NCI-H1105 treated with DMSO at 0.1 percent for 48 hours (cell line): ENCODE results near the gene PCDHB6.
"Not testable (repeated sequence)": the region's sequence is repeated elsewhere in the genome, so short reads cannot be mapped to it uniquely, and the experiment has no call there.

Source experiments
- DNase-seq: peaks from one replicate; lab custom pipeline; 2025; lab: John Stamatoyannopoulos, UW

PCDHB6 gene

DNA sequence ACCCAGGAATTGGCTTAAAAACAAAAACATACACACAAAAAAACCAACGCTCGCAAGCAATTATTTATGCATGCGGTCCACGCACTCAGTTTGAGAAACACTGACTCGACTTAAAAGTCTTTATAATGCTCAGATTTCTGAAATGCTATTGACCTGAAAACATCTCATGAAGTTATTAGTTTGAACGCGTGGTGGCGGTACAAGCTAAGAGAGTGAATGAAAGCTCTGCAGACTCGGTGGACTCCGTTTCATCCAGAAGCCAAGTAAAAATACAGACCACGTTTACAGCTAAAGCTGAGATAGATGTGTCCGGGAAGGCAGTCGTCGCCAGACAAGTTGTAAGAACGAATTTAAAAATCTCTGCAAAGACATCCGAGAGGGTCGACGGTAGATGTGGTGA, at the start of gene PCDHB6:
Gene PCDHB6 (plus strand): TSS at position 246 of the 400 bp plus-strand sequence. CDS start 201 bp downstream, outside the sequence.
- no peak for DNase-seq

DNA sequence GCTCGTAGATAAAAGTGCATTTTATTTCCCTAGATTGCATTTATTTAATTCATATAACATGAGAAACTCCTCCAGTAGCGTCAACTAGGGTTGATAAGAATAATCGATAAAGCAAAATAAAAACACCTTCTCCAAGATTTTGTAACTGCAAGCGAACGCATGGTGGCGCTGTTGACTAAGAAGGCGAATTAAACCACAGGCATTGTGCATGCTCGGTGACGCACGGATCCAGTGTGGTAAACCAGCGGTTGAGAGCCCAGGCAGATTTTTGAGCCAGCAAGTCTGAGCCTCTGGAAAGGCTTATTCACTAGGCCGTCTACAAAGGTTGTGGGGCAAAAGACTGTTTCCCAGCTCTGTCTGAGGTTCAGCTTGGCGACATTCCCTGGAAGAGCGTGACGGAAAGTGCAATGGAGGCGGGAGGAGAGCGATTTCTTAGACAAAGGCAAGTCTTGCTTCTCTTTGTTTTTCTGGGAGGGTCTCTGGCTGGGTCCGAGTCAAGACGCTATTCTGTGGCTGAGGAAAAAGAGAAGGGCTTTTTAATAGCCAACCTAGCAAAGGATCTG, 49.5 kb upstream of the PCDHB6 start, which contains the start of gene PCDHB3:
Gene PCDHB3 (plus strand): TSS at position 231 of the 563 bp plus-strand sequence. CDS start 177 bp downstream, at position 408.
- DNase-seq: no peak

GRCh38 chr5:141101059-141101458, 48.8 kb upstream of the PCDHB6 start:
- DNase-seq: no peak

GRCh38 chr5:141102070-141102469, 47.8 kb upstream of the PCDHB6 start:
- not testable (repeated sequence) for DNase-seq

- not testable (repeated sequence) for DNase-seq
These were observed 47.4 kb upstream of the PCDHB6 start for GRCh38 chr5:141102471-141102870.

DNA sequence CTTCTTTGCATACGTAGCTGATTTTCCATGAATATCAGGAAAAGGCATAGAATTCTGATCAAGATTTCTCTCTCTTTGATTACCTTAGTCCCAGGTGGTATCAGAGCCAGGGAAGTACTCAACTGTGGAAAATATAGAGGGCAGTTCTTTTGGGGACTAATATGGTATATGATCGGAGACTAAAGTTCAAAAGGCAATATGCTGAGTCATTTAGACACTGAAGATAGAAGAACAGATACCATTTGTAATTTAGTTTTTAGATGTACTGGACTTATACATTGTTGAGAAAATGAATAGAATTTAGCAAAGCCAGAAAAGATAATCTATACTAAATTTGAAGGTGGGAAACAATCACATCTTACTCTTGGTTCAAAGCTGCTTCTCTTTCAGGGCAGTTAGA, 44.5 kb upstream of the PCDHB6 start:
- no peak for DNase-seq

DNA sequence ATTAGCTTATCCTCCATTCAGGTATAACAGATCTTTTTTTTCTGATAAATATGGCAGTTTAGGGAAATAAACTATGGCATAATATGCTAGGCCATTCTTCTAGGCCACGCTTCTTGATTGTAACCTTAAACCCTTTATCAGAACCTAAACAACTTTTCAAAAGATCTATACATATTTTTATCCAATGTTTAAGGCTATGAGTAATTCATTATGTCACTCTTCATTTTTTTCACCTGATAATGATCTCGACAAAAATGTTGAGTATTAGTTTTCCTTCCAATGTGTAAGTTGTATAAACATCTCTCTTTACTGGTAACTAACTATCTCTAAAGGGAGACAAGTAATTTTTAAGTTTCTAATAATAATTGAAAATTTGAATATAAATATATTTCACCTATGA, 30.6 kb upstream of the PCDHB6 start:
- DNase-seq: no peak

- no peak for DNase-seq
These were observed 28.3 kb upstream of the PCDHB6 start, which contains the start of gene PCDHB4 for GRCh38 chr5:141121563-141121962. Gene PCDHB4, plus strand, starts transcription at chr5:141121818. Its CDS starts 181 bp downstream, at chr5:141121999.

GRCh38 chr5:141121985-141122384, 27.9 kb upstream of the PCDHB6 start:
- no peak for DNase-seq

DNA sequence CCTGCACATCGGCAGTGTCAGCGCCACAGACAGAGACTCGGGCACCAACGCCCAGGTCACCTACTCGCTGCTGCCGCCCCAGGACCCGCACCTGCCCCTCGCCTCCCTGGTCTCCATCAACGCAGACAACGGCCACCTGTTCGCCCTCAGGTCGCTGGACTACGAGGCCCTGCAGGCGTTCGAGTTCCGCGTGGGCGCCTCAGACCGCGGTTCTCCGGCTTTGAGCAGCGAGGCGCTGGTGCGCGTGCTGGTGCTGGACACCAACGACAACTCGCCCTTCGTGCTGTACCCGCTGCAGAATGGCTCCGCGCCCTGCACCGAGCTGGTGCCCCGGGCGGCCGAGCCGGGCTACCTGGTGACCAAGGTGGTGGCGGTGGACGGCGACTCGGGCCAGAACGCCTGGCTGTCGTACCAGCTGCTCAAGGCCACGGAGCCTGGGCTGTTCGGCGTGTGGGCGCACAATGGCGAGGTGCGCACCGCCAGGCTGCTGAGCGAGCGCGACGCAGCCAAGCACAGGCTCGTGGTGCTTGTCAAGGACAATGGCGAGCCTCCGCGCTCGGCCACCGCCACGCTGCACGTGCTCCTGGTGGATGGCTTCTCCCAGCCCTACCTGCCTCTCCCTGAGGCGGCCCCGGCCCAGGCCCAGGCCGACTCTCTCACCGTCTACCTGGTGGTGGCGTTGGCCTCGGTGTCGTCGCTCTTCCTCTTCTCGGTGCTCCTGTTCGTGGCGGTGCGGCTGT, 26.3 kb upstream of the PCDHB6 start:
- DNase-seq: not testable (repeated sequence)

- DNase-seq: no peak
These were observed 22.6 kb upstream of the PCDHB6 start for GRCh38 chr5:141127305-141127704.

DNA sequence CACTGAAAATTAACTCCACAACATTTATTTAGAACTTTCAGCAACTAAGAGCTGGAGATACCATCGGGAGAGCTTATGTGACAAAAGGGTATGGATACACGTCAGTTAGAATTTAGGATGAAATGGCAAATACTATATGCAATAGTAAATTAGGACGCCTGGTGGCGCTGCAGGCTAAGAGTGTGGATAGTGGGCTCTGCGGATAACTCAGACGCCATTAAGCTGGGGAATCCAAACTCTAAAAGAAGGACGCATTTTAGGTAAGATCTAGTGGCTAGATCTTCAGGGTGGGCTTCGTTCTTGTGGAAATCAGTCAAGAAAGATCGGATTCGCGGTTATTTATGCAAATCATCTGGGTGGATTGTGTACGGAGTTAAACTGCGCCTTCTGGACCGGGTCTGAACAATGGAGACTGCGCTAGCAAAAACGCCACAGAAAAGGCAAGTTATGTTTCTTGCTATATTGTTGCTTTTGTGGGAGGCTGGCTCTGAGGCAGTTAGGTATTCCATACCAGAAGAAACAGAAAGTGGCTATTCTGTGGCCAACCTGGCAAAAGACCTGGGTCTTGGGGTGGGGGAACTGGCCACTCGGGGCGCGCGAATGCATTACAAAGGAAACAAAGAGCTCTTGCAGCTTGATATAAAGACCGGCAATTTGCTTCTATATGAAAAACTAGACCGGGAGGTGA, 14.7 kb upstream of the PCDHB6 start, which contains the start of gene PCDHB5:
Gene PCDHB5 (plus strand): TSS at position 177 of the 688 bp plus-strand sequence. CDS start 229 bp downstream, at position 406.
- DNase-seq: peak; percentile 66

- no peak for DNase-seq
These were observed 14.1 kb upstream of the PCDHB6 start for GRCh38 chr5:141135718-141136266.

- DNase-seq: not testable (repeated sequence)
These were observed 12.5 kb upstream of the PCDHB6 start for GRCh38 chr5:141137346-141137745.

- no peak for DNase-seq
These were observed 551 bp downstream of the PCDHB6 start for GRCh38 chr5:141150224-141150992.

DNA sequence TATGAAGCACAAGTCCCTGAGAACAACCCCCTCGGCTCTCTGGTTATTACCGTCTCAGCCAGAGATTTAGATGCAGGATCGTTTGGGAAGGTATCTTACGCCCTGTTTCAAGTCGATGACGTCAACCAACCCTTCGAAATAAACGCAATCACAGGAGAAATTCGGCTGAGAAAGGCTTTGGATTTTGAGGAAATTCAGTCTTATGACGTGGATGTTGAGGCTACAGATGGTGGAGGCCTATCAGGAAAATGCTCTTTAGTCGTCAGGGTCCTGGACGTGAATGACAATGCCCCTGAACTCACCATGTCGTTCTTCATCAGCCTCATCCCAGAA, 1.1 kb downstream of the PCDHB6 start:
- no peak for DNase-seq

GRCh38 chr5:141151632-141152031, 1.8 kb downstream of the PCDHB6 start:
- not testable (repeated sequence) for DNase-seq

DNA sequence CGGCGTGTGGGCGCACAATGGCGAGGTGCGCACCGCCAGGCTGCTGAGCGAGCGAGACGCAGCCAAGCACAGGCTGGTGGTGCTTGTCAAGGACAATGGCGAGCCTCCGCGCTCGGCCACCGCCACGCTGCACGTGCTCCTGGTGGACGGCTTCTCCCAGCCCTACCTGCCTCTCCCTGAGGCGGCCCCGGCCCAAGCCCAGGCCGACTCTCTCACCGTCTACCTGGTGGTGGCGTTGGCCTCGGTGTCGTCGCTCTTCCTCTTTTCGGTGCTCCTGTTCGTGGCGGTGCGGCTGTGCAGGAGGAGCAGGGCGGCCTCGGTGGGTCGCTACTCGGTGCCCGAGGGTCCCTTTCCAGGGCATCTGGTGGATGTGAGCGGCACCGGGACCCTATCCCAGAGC, 2.2 kb downstream of the PCDHB6 start:
- DNase-seq: not testable (repeated sequence)

GRCh38 chr5:141155540-141156374, 5.9 kb downstream of the PCDHB6 start:
- DNase-seq: no peak

GRCh38 chr5:141157356-141157755, 7.5 kb downstream of the PCDHB6 start:
- not testable (repeated sequence) for DNase-seq

DNA sequence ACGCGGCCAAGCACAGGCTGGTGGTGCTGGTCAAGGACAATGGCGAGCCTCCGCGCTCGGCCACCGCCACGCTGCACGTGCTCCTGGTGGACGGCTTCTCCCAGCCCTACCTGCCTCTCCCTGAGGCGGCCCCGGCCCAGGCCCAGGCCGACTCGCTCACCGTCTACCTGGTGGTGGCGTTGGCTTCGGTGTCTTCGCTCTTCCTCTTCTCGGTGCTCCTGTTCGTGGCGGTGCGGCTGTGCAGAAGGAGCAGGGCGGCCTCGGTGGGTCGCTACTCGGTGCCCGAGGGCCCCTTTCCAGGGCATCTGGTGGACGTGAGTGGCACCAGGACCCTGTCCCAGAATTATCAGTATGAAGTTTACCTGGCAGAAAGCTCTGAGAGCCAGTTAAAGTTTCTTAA, 8.0 kb downstream of the PCDHB6 start:
- not testable (repeated sequence) for DNase-seq
